Brain microvascular endothelial cell (primary cell): Measurements from ENCODE around the gene SHLD1.
A peak's percentile ranks its signal among the peaks of the same experiment; 100 is the strongest.

Experiments
- DNase-seq: peaks from one replicate; pipeline ENCODE4 v3.0.0-alpha.2; 2020
- H3K27ac ChIP-seq: fragments of 250-450 bp; sonication (Bioruptor Pico); 2 replicates; pipeline ENCODE4 v1.5.1; 2020; ENCODE audit warnings: mild to moderate bottlenecking, moderate library complexity
- H3K27me3 ChIP-seq: fragments of 250-450 bp; sonication (Bioruptor Pico); replicated peaks from 2 replicates; pipeline ENCODE4 v1.5.1; 2020; ENCODE audit warnings: mild to moderate bottlenecking
- H3K36me3 ChIP-seq: fragments of 250-450 bp; sonication (Bioruptor Pico); replicated peaks from 2 replicates; pipeline ENCODE4 v1.5.1; 2020; ENCODE audit warnings: mild to moderate bottlenecking
- H3K4me3 ChIP-seq: 2 replicates; pipeline ENCODE4 v1.5.1; 2011; ENCODE audit warnings: low read depth, mild to moderate bottlenecking, control low read depth, low read length, moderate library complexity
- in situ Hi-C: cut with HindIII; loops from 2 replicates; pipeline ENCODE4 v1.10.0; 2017; ENCODE audit warnings: low sequenced_read_pairs, low pct_ligation_motif_present
- TF ChIP-seq, protein P1 (sequence below): IDR thresholded peaks from 2 replicates; pipeline ENCODE4 v1.5.1; 2011; ENCODE audit warnings: low read depth, mild to moderate bottlenecking, moderate library complexity, low read length, control low read depth, inconsistent platforms; ENCODE audit errors: missing control alignments

SHLD1 gene

DNA sequence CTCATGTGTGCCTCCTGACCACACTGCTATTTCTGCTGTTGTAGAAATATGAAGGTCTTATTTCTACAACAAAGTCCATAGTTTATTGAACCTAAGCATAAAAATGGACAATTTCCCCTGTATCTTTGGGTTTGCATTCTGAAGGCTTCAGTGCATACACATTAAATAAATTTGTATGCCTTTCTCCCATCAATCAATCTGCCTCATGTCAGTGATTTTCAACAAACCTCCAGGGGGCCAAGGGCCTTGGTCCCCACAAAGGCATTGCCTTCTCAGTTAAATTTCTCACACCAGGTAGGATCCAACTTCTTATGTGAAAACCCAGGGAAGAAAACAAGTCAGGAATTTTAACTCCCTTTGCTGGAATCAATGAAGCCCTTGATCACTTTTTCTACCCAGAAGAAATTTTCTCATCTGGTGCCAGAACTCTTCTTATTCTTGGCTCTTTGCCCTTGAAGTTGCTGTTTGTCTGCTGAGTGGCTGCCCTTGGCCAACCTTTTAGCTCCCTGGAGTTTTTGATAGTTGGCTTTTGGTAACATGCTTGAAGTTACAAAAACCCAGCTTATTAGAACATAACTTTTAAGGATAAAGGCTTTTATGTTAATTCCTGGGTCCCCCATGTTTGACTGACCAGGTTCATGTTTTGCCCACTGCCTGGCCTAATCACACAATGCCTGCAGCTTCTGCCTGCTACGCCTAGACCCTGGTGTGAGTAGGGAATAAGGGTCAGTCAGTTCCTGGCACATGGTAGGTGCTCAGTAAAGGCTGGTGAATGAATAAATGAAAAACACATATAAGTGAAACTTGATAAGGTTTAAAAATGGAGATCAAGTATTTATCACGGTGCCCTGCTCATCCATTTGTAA is 37.0 kb downstream of the SHLD1 start:
- Histone ChIP-seq H3K4me3 (no peak overlapping the region), H3K36me3 (no peaks in the 10 kb centered on the region), H3K27ac (peak overlapping the region; percentile 16), H3K27me3 (no peaks in the 10 kb centered on the region)
- peak; percentile 52 for DNase-seq
- TF ChIP-seq, protein P1, sequence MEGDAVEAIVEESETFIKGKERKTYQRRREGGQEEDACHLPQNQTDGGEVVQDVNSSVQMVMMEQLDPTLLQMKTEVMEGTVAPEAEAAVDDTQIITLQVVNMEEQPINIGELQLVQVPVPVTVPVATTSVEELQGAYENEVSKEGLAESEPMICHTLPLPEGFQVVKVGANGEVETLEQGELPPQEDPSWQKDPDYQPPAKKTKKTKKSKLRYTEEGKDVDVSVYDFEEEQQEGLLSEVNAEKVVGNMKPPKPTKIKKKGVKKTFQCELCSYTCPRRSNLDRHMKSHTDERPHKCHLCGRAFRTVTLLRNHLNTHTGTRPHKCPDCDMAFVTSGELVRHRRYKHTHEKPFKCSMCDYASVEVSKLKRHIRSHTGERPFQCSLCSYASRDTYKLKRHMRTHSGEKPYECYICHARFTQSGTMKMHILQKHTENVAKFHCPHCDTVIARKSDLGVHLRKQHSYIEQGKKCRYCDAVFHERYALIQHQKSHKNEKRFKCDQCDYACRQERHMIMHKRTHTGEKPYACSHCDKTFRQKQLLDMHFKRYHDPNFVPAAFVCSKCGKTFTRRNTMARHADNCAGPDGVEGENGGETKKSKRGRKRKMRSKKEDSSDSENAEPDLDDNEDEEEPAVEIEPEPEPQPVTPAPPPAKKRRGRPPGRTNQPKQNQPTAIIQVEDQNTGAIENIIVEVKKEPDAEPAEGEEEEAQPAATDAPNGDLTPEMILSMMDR = peak; percentile 24
- in situ Hi-C loops = loop anchor here (25.0 kb wide), 1 partner anchor 225 kb away; no protein-coding TSS in a partner anchor

DNA sequence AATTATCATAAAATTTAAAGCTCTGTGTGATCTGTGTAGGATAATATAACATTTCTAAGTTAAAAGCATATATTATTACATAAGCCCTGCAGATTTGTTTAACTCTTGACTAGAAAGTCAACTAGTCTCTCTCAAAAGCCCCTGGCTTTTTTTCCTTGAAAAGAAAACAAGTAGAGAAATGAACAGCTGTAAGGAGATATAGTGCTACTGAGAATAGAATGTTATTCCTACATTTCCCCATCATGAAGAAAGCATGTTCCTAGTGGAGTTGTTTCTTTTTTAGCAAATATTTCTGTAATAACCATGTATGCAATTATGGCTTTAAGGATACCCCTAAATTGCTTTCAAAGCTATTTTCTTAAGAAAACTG is 37.6 kb downstream of the SHLD1 start:
- Histone ChIP-seq H3K27ac (no peak overlapping the region), H3K4me3 (no peak overlapping the region), H3K27me3 (no peaks in the 10 kb centered on the region), H3K36me3 (no peaks in the 10 kb centered on the region)
- in situ Hi-C loops = loop anchor here (25.0 kb wide), 1 partner anchor 225 kb away; no protein-coding TSS in a partner anchor
- TF ChIP-seq, protein P1 = no peak
- DNase-seq = no peak

DNA sequence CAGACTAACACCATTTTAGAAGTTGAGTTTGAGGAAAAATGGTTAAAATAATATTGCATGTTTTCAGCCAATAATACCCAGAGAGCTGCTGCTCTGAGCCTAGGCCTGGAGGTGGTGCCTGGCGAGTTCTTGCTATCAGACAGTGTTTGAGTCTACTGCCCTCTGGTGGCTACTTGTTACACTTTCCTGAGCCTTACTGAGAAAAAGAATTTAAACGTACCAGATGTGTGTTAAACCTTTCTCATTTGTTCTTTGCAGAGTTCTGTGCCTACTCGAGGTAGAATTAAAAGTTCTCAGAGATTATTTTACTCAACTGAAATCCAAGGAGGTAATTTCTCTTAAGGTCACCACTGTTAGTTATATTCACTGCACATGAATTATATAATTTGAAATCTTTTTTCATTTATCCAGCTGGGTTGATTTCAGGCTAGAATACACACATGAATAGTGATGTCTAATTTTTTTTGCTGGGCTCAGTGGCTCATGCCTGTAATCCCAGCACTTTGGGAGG is 38.2 kb downstream of the SHLD1 start:
- TF ChIP-seq, protein P1 = peak; percentile 81
- no peak overlapping the region for H3K27ac ChIP-seq
- in situ Hi-C loops = loop anchor here (25.0 kb wide), 1 partner anchor 226 kb away; no protein-coding TSS in a partner anchor
- no peak overlapping the region for H3K4me3 ChIP-seq
- peak; percentile 88 for DNase-seq
- no peaks in the 10 kb centered on the region for H3K27me3 ChIP-seq
- H3K36me3 ChIP-seq = no peaks in the 10 kb centered on the region

DNA sequence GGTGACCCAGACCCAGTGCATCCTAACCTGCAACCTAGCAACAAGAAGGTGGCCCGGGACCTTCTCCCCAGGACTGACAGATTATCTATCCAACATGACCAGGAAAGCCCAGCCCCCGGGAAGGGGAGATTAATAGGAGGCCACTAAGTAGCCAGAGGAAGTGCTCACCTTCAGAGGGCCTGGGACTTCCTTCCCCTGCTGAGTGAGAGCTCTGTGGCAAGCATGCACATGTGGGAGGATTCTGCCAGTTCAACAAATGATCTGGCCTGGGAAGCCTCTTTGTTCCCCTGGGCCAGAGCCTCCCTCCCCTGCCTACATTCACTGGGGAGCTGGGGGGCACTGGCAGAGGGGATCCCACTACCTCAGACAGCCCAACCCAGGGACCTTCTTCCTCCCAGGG is 39.6 kb downstream of the SHLD1 start:
- Histone ChIP-seq H3K27me3 (no peaks in the 10 kb centered on the region), H3K27ac (no peak overlapping the region), H3K36me3 (no peaks in the 10 kb centered on the region), H3K4me3 (no peak overlapping the region)
- DNase-seq = no peak
- TF ChIP-seq, protein P1 = no peak
- in situ Hi-C loops = loop anchor here (25.0 kb wide), 1 partner anchor 228 kb away; no protein-coding TSS in a partner anchor

DNA sequence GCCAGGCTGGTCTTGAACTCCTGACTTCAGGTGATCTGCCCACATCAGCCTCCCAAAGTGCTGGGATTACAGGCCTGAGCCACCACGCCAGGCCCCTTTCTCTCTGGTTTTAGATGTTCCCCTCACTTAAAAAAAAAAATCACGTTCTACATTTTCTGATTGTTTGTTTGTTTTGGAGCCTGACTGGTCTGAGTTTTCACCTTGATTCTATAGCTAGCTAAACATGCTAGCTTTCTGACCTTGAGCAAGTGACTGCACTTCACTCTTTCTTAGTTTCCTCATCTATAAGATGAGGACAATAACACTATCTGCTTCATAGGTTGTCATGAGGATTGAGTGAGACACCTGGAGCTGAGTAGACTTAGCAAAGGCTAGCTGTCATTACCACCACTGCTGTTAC is 43.7 kb downstream of the SHLD1 start:
- Histone ChIP-seq H3K27ac (no peak overlapping the region), H3K36me3 (no peaks in the 10 kb centered on the region), H3K27me3 (no peaks in the 10 kb centered on the region), H3K4me3 (no peak overlapping the region)
- TF ChIP-seq, protein P1 = no peak
- DNase-seq = no peak
- in situ Hi-C loops = loop anchor here (25.0 kb wide), 1 partner anchor 232 kb away; no protein-coding TSS in a partner anchor
